HepG2 (cell line): ENCODE measurements around the gene DOK4.

Experiments
- ARID4A ChIP-seq: sonication (generic); formaldehyde crosslinking; IDR thresholded peaks from 2 replicates; pipeline ENCODE4 v1.5.0; 2020; ENCODE audit warnings: mild to moderate bottlenecking, missing genetic modification reagents, borderline replicate concordance
- RFX5 ChIP-seq: IDR thresholded peaks from 2 replicates; pipeline ENCODE4 v1.6.1; 2011; ENCODE audit warnings: low read depth, low read length, improper control_type of control experiment
- THAP11 ChIP-seq: IDR thresholded peaks from 2 replicates; pipeline ENCODE4 v1.6.1; 2016; ENCODE audit warnings: missing biosample characterization, missing genetic modification reagents
- ZNF10 ChIP-seq: sonication (generic); formaldehyde crosslinking; IDR thresholded peaks from 2 replicates; pipeline ENCODE4 v1.4.0; 2020; ENCODE audit warnings: mild to moderate bottlenecking, low read depth, missing genetic modification reagents, borderline replicate concordance
- ZNF232 ChIP-seq: sonication (generic); formaldehyde crosslinking; IDR thresholded peaks from 2 replicates; pipeline ENCODE4 v1.4.0; 2020; ENCODE audit warnings: missing genetic modification reagents, borderline replicate concordance
- ZNF24 ChIP-seq: fragments of 450-650 bp; IDR thresholded peaks from 2 replicates; pipeline ENCODE4 v1.6.1; 2017; ENCODE audit warnings: antibody characterized with exemption, mild to moderate bottlenecking
- ZNF337 ChIP-seq: sonication (generic); formaldehyde crosslinking; IDR thresholded peaks from 2 replicates; pipeline ENCODE4 v1.5.1; 2020; ENCODE audit warnings: missing genetic modification reagents, low read depth, mild to moderate bottlenecking, borderline replicate concordance
- ZNF432 ChIP-seq: sonication (generic); formaldehyde crosslinking; IDR thresholded peaks from 2 replicates; pipeline ENCODE4 v1.5.0; 2020; ENCODE audit warnings: missing genetic modification reagents, mild to moderate bottlenecking, borderline replicate concordance
- ZNF768 ChIP-seq: sonication (generic); formaldehyde crosslinking; IDR thresholded peaks from 2 replicates; pipeline ENCODE4 v1.4.0; 2020; ENCODE audit warnings: missing genetic modification reagents
- ZNF790 ChIP-seq: sonication (generic); formaldehyde crosslinking; IDR thresholded peaks from 2 replicates; pipeline ENCODE4 v1.8.0; 2022; ENCODE audit warnings: missing genetic modification reagents, mild to moderate bottlenecking, borderline replicate concordance
- TF ChIP-seq, protein P1 (sequence below): sonication (generic); formaldehyde crosslinking; IDR thresholded peaks from 2 replicates; pipeline ENCODE4 v1.4.0; 2020; ENCODE audit warnings: mild to moderate bottlenecking, missing genetic modification reagents

- TF ChIP-seq ZNF232 (CRISPR knock-in tag) (no peak), ARID4A (no peak), ZNF24 (no peak), ZNF337 (CRISPR knock-in tag) (no peak), ZNF432 (no peak), ZNF768 (CRISPR knock-in tag) (no peak), RFX5 (no peak), THAP11 (CRISPR knock-in tag) (no peak), ZNF10 (CRISPR knock-in tag) (no peak), ZNF790 (CRISPR knock-in tag) (no peak)
- TF ChIP-seq, protein P1, sequence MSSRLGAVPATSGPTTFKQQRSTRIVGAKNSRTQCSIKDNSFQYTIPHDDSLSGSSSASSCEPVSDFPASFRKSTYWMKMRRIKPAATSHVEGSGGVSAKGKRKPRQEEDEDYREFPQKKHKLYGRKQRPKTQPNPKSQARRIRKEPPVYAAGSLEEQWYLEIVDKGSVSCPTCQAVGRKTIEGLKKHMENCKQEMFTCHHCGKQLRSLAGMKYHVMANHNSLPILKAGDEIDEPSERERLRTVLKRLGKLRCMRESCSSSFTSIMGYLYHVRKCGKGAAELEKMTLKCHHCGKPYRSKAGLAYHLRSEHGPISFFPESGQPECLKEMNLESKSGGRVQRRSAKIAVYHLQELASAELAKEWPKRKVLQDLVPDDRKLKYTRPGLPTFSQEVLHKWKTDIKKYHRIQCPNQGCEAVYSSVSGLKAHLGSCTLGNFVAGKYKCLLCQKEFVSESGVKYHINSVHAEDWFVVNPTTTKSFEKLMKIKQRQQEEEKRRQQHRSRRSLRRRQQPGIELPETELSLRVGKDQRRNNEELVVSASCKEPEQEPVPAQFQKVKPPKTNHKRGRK (CRISPR knock-in tag): no peak
Measured at GRCh38 chr16:57514791-57515600, 28.7 kb upstream of the DOK4 start.
